C4-2B (cell line): ENCODE measurements around the gene HRH1.

Experiments
- H3K27ac ChIP-seq: fragments of 450-650 bp; 2 replicates; pipeline ENCODE4 v1.5.1; 2017
- CTCF ChIP-seq: fragments of 450-650 bp; conservative IDR thresholded peaks from 2 replicates; pipeline ENCODE4 v1.5.1; 2017; ENCODE audit warnings: mild to moderate bottlenecking
- ZFX ChIP-seq: fragments of 450-650 bp; IDR thresholded peaks from 2 replicates; pipeline ENCODE4 v1.6.1; 2017

Gene HRH1

DNA sequence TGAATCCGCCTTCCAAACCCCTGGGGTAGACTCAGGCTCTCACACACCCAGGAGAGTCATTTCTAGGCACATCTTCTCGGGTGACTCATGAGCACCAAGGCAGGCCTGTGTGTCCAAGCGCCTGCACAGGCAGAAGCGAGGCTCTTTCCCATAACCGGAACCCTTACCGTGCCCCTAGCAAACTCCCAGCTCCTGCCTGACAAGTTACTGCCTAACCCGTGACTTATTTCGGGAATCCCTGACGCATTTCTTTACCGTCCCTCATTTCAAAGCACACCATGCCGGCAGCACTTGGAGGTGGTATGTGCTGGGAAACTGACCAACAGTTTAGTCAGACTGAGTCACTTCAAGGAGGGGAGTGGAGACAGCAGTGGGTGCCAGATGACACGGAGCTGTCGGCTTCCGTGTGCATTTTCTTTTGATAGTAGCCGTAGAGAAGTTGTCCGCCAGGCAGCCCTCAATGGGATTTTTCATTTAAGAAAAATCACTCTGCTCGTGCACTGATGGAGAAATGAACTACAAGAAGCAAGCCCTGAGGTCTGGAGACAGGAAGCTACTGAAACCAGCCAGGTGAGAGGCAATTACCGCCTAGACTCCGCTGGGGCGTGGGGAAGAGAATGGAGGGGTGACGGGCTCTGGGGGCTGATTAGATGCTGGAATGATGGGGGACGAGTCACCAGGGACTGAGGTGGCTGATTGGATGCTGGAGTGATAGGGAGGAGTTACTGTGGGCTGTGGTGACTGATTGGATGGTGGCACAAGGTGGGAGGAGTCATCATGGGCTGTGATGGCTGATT lies 17.3 kb upstream of the HRH1 start:
- TF ChIP-seq CTCF (no peak), ZFX (no peak)
- H3K27ac ChIP-seq: no peak overlapping the region

GRCh38 chr3:11137627-11137959 lies 16.7 kb upstream of the HRH1 start:
- TF ChIP-seq CTCF (no peak), ZFX (no peak)
- H3K27ac ChIP-seq: no peak overlapping the region

DNA sequence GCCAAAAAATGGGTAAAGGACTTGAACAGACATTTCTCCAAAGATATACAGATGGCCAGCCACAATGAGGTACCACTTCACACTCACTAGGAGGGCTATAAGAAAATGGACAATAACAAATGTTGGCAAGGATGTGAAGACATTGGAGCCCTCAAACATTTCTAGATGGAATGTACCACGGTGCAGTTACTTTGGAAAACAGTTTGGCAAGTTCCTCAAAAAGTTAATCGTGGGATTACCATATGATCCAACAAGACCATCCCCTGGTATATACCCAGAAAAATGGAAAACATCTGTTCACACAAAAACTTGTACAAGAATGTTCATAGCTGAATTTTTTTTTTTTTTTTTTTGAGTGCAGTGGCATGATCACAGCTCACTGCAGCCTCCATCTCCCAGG lies 15.9 kb upstream of the HRH1 start:
- TF ChIP-seq ZFX: no peak
- TF ChIP-seq CTCF: no peak

DNA sequence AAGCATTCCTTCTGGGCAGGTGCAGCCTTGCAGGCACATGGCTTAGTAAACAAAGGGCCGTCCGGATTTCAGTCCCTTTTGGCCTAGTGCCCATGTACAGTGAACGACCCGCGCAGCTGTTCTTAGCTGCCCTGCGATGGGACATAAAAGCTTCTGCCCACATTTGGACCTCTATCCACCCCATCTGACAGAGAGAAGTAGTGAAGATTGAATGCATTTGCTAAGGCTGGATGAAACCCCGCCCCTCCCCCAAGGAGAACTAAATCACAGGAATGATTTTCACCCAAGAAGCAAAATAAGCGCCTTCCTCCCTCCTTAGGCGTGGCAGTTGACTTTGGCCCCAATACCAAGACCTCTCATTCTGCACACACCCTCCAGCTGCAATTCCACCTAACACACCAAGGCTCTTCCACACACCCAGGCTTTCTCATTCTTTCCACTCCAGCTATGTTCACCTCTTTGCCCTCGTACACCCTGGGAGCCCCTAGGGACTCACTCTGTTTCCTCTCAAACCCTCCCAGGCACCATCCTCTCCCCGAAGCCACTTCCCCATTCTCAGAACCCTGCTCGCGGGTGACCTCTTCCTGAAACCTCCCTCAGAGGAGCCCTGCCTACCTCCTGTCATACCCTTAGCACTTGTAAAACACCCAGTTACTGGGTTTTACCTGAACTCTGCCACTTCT lies 14.1 kb upstream of the HRH1 start:
- TF ChIP-seq ZFX (no peak), CTCF (no peak)
- no peak overlapping the region for H3K27ac ChIP-seq

More for the DNA sequence above, 15.9 kb upstream of the HRH1 start:
- no peak overlapping the region for H3K27ac ChIP-seq

GRCh38 chr3:11140713-11141104 lies 13.6 kb upstream of the HRH1 start:
- TF ChIP-seq CTCF (no peak), ZFX (no peak)
- no peak overlapping the region for H3K27ac ChIP-seq

DNA sequence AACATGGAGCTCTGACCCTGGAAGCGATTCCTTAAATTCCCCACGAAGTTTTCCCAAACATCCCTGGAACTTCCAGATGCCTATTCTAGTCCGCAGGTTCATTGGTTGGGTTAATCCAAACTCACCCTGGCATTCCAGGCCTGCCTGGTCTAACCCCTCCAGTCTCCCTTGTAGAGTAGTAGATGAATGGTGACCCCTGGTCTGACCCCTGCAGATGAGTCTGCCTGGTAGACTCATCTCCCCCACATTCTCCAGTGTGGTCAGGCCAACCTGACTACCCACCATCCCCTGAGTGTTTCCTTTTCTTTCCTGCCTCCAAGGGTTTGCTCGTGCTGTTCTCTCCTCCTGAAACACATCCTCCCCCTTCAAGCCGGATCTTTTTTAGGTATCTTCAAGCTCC lies 10.8 kb upstream of the HRH1 start:
- TF ChIP-seq CTCF (no peak), ZFX (no peak)
- H3K27ac ChIP-seq: no peak overlapping the region

GRCh38 chr3:11144996-11145395 lies 9.3 kb upstream of the HRH1 start:
- no peak for TF ChIP-seq ZFX
- no peak for TF ChIP-seq CTCF
- H3K27ac ChIP-seq: no peak overlapping the region
